NCI-H146 (cell line): Measurements from ENCODE around the gene UBL3.

Experiments used
- DNase-seq: peaks from one replicate; lab custom pipeline; 2025; lab: John Stamatoyannopoulos, UW

The UBL3 gene

DNA sequence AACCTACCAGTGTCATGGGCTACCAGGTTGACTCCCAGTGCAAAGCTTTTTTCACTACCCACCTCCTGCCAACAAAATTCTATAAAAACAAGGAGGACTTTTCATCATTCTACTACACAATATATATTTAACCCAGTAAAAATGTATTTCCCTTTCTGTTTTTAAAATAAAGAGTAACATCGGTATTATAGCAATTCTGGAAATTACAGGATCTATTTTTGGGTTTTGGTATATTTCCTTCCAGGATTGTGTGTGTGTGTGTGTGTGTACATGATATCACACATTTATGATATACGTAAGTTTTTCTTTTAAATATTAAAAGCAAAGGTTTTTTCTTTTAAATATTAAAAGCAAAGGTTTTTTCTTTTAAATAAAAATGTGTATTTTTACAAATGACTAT lies 6.0 kb upstream of the UBL3 start:
- DNase-seq: no peak

DNA sequence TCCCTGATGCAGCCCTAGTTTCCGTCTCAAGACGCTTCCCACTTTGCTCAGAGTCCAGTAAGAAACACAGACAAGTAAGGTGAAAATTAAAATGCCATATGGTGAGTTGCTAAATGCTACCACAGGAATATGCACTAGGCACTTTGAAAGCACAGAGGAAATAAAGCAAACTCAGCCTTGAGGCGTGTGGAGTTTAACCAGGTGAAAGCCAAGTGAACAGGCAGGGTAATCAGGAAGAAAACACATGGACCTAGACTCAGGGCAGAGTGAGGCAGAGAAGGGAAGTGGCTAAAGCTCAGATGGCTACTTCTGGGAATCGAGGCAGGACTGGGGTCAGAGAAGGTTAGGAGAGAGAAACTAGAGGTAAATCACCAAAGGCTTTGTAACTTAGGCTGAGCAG lies 5.4 kb upstream of the UBL3 start:
- DNase-seq: no peak

DNA sequence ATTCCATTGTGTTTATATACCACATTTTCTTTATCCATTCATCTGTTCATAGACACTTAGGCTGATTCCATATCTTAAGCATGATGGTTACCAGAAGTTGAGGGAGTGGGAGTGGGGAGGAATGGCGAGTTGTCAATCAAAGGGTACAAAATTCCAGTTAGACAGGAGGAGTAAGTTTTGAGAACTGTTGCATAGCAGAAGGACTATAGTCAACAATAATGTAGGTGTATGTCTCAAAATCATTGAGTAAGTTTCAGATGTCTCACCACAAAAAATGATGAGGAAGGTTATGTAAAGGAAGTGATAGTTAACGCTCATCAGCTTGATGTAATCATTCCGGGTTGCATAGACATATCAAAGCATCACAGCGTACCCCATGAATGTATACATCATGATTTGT lies 4.6 kb upstream of the UBL3 start:
- no peak for DNase-seq

DNA sequence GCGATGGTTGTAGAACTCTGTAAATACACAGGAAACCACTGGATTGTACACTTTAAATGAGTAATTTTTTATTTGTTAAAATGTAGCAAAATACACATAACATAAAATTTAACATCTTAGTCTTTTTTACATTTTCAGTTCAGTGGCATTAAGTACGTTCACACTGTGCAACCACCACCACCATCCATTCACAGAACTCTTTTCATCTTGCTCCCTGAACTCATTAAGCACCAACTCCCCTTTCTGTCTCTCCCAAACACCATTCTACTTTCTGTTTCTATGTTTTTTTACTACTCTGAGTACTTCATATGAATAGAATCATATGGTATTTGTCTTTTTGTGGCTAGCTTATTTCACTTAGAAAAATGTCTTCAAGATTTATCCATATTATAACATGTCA lies 2.7 kb upstream of the UBL3 start:
- no peak for DNase-seq

DNA sequence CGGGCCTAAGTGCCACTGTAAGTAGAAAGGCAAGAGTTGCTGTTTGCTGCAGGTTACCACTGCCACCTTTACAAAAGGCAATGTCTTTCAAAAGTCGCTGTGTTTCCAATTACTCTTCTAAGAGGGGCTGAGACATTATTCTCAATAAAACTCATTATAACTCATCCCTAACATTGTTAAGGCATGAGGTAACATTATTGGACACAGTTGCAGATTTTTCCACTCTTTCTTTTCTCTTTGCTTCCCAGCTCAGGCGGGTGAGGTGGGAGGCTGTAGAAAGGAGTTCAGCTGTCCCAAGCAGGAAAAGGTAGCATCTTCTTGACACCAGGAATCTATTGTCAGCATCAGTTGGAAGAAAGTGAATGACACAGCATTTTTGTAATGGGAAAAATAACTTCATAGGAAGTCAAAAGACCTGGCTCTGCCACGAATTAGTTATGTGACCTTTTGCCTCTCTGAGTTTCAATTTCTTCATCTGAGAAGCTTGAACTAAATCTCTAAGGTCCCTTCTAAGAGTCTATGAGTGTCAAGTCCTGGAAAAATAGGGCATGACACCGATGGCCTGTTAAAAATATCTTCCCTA lies 2.1 kb upstream of the UBL3 start:
- no peak for DNase-seq

DNA sequence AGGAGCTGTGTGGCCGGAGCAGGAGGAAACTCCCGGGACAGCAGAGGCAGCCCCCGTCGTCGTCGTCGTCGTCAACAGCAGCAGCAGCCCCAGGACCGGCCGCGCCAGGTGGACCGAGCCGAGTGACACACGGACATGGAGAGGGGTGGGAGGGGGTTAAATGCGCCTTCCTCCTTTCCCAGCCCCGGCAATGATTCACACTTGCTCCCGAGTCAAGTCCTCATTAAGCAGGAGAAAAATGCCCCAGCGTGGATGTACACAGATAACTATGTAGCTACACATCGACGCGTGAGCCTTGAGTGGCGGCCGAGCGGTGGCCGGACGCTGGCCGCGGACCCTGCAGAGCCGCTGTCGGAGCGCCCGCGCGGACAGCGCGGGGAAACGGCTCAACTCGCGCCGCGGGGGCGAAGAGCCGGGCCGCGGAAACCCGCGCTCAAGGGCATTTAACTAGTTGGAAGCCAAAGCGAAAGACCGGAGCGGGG lies 645 bp downstream of the UBL3 start:
- DNase-seq: peak; percentile 64

DNA sequence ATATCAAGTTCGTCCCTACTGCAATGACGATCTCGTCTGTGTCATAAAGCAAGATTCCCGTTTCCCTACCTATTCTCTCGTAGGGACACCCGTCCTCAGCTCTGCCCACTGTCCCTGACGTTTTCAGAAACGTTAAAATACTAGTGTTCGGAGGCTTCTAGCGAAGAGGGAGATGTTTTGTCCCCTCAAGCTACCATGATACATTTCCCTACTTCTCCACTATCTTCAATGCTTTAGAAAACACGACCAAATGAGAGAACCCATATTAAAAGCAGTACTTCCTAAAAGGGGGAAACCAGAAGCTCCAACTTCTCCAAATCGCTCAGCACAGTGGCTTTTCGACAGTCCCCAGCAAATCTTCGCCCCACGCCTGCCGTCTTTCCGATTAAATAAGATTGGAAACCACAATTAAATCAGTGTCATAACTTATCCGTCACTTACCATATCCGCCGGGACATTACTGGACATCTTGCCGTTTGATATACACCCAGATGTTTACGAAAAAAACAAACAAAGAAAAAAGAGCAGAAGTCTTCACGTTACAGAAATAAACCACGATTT lies 1.3 kb downstream of the UBL3 start:
- DNase-seq: no peak

DNA sequence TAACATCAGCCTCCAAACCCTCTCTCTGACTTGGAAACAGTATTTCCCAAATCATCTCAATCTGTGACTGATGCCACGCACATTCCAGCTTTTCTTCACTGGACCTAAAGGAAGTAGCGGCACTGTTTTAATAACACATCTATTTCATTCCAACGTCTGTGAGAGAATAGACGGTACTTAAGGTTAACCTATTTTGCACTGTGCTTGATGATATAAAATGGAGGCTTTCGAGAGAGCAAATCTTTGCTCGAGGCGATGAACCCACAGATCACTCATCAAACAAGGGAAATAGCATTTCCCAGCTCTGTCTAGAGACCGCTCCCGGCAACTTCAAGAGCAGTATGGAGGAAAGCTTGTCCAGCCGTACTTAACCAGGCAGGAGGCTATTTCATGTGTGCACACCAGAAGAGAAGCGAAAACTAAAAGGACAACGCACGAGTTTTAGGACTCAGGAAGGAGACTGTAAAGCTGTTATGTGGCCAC lies 2.9 kb downstream of the UBL3 start:
- no peak for DNase-seq

DNA sequence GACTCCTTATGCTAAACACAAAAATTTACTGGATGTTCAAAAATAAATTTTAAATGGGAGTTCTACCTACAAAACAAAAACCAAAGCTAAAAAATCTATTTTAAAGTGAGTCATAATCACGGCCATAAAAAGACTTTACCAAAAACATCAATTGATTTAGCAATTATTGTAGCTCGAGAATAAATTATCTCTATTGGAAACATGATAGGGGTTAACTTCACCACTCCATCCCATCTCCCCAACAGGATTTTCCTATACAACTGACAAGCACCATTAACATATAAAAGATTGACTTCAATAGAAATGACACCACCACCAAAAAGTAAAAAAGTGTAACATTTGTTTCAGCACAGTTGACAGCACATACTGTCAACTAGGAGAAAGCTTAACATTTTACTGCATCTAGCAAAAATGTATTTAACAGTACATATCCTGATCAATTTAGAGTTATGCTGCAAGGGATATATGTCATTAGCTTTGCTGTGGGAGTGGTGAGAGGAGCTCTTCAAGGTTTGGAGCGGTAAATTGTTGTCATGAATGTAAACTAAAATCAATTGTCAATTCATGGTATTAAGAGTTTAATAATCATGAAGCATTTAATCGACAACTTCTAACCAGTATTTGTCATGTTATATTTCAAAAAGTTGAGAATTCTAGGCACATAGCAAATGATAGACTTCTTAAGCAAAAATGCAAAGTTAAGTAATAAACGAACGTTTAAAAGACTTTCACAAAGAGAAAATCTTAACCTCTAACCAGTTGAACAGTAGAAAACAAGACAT lies 3.8 kb downstream of the UBL3 start:
- no peak for DNase-seq

DNA sequence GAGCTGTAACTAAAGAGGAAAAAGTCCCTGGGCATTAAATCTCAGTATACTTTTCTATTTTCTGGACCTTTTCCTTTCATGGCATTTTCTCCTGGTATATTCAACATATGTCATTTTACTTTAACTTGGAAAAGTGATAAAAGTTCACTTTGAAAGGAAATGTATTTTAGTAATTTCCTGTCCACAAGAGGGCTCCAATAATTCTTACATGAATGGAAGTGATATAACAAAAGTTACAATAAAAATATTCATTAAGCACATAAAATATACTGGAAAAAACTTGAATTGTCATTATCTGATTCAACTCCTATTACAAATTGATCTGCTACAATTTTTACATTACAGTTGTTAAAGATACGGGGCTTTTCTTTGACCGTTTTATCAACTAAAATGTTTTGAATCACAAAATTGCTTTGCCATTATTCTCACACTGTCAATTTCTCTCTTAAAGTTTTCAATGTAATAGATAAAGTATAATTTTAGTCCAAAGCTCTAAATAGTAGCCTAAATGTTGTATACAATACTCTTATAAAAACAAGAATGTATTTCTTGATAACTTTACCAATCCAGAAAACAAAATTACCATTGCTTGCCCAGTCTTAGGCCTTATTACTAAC lies 4.9 kb downstream of the UBL3 start:
- no peak for DNase-seq

DNA sequence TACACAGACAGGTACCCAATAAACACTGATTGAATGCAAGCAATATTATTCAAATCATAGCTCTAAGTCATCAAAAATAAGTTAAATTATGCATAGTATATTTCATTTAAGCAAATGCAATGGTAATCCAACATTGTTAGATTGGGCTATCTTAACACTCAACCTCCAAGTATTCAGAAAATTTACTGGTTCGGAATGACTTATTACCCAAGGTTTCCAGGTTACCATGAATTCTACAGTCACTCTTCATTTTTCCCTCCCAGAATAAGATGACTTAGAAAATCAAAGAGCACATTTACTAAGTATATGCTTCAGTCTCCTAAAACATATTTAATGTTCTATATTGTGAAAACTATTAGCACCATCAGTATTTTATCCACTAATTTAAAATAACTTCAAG lies 6.0 kb downstream of the UBL3 start:
- no peak for DNase-seq

DNA sequence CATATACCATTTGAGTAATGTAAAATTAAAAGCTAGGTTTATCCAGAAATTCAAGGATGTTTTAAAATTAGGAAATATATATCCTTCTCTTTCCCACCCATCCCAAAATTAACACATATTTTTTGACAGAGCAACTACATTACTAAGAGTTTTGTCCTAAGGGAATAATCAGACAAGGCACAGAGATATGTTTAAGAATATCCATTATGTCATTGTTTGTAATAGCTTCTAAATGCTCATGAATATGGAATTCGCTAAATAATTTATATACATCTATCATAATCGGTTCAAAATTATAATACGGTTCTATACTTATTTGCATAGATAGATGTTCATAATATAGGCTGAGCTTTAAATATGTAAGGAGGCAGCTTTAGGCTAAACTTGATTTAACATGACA lies 9.8 kb downstream of the UBL3 start:
- DNase-seq: no peak

DNA sequence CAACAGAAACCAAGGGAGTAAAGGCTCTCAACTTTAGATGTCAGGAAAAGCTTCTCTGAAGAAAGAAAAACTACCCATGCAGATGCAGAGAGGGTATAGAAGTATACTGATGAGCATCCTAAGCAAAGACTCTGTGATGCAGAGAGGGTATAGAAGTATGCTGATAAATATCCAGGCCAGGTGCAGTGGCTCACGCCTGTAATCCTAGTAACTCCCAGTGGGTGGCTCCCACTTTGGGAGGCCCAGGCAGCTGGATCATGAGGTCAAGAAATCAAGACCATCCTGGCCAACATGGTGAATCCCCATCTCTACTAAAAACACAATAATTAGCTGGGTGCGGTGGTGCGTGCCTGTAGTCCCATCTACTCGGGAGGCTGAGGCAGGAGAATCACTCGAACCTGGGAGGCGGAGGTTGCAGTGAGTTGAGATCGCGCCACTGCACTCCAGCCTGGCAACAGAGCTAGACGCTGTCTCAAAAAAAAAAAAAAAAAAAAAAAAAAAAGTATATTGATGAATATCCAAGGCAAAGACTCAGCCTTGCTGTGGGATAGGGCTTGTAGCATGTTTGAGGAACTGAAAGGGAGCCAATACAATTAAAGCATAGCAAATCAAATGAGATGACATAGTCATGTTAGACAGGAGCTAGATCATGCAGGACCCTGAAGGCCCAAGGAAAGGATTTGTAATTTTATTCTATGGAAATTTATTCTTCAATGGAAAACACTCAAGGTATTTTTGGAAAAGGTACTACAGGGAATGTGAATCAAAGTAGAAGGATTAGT lies 14.9 kb downstream of the UBL3 start:
- DNase-seq: no peak

DNA sequence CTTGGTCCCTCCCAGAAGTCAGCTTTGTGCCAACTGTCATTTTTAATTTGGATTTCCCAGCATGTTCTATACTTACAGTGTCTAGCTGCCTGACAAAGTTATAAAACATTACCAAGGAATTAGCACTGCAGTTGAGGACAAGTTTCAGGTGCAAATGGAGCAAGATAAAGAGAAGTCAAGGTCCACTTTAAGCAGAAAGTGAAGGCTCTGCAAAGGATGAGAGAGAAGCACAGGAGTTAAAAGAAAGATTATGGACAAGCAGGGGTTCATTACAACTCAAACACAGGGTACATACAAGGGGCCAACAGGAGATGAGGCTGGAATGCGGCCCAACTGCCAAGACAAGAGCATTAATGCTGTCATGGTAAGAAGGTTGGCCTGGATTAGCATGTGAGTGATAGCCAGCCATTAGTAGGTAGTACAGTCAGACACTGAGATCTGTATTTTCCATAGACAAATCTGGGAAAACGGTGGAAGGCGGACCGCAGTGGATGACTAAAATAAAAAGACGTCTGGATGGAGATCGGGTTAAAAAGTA lies 17.6 kb downstream of the UBL3 start:
- DNase-seq: no peak

DNA sequence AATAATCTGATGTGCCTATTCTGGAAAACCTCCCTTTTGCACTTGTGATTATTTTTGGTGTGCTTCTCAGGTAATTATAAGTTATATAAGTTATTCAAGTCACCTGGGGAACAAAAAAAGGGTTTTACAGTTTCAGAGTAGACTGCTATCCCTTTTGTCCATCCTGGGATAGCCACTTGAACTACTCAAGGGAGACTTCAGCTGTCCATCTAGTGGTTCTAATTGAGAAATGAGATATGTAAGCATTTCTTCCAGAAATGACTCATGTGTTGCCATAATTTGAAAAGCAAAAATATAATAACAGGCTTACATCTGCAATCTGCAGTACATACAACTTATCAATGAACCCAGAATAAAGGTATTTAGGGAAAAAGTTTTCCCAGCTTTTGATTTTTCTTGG lies 20.4 kb downstream of the UBL3 start:
- DNase-seq: no peak

DNA sequence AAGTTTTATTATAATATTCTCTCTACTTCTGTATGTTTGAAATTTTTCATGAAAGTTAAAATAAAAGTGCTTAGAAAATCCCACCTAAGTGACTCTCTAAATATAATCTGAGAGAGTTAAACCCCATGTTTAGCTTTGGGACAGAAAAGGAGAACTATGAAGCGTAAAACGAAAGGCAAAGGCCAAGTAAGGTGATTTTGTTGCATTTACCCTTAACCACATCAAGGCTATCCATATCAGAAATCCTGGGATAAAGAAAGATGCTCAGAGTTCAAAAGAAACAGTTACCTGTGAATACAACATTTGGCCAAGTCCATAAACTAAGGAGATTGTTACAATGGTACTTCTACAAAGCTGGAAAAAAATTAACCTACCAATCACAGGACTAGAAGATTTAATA lies 31.3 kb downstream of the UBL3 start:
- no peak for DNase-seq

DNA sequence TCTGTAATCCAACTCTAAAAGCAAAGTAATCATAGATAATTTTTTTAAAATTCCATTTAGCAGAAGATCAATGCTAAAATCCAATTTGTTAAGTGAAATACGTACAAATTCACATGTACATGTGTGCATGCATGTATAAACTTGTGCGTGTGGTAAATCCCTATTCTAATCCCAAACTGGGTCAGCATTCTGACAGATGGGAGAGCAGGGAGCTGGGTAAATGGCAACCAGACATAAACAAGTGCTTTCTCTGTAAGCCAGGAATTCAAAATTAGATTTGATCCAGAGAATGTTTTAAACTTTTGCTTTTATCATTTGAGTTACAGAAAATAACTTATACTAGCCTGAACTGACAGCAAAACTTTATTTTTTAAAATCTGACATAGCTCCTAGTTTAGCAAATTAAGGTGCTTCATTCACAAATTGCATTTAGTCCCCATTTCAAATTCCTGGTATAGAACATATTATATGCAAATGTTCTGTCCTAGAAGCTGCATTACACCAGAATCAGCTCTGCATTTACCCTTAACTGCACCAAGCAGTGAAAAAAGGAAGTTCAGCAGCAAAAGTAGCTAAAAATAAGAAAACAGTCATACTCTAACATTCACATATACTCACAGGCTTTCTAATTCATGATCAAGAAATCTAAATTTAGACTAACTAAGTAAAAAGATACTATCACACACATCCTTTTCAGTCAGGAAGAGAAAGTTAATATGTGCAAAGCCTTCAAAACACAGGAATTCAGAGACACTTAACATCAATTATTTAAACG lies 32.6 kb downstream of the UBL3 start:
- no peak for DNase-seq

DNA sequence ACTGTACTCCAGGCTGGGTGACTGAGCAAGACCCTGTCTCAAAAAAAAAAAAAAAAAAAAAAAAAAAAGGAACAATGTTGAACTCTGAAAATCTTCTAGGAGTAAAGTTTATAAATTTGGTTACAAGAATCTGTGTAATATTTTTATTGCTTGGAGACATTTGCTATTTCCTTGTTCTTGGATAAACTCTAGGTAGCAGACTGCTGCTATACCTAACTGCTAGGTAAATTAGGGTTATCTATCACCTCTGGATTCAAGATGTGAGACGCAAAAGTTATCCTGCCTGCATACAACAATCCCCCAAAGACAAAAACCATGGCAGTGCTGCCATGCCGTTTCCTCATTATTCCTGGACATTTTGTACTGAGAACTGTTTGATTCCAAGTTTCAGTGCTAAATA lies 33.7 kb downstream of the UBL3 start:
- DNase-seq: no peak

DNA sequence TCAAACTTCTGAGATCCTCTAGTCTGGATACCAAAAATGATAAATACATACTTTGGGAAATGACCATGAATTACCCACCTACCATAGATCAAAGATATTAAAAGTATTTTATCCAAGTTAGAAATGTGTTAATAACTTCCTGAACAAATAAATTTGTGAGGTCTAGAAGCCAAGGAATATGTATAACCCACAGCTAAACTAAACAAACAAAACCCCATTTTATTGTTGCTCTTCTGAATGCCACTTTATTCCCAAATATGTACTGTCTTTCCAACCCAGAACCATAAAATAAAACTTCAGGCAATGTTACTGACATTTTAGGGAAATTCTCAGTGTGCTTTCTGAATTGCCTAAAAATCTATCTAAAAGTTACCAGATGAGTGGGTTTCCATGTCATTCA lies 35.1 kb downstream of the UBL3 start:
- DNase-seq: no peak

DNA sequence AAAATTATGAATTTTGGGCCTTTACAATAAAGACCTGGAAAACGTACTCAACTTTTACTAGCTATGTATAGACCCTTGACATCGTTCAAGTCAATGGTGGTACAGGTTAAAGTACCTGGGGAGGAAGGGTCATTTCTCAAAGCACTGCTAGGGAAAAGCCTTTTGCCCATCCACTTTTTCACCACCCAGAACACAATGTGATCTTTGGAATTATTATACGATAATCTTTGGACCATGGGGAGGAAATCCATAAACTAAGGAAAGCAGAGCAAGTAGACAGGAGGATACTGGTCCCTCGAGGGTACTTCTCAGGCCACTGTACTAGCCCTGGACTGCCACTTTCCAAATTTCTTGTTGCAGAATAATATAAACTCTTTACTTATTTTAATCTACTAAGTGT lies 39.5 kb downstream of the UBL3 start:
- no peak for DNase-seq

DNA sequence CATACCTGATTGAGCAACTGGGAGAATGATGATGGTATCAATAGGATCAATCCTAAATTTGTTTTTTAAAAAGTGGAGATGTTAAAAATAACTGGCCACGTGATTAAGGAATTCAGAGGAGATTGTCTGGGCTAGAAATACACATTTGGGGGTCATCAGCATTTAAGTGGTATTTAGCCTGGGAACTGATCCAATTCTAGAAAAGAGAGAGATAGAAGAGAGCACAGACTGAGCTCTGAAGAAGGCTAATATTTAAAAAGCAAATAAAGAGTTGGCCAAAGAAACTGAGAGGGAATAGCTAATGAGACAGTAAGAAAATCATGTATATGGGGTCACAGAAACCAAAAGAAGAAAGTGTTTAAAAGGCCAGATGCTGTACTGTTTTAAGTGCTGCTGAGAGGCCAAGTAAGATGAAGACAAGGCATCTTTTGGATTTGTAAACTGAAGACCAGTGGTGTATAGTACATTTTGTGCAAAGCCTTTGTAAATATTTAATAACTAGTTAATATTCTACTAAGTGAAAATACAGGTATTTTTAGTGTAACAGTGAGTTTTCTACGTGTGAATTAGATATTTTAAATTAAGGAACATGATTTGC lies 40.2 kb downstream of the UBL3 start:
- no peak for DNase-seq
